MV-4-11 (cell line): ENCODE data around the gene GPATCH1.
"Not testable (repeated sequence)": the region's sequence is repeated elsewhere in the genome, so short reads cannot be mapped to it uniquely, and the experiment has no call there.

Source experiments
- DNase-seq: peaks from one replicate; lab custom pipeline; 2025; lab: John Stamatoyannopoulos, UW

GPATCH1 gene

GRCh38 chr19:33159893-33160292 lies 78.9 kb downstream of the GPATCH1 start:
- DNase-seq = no peak

DNA sequence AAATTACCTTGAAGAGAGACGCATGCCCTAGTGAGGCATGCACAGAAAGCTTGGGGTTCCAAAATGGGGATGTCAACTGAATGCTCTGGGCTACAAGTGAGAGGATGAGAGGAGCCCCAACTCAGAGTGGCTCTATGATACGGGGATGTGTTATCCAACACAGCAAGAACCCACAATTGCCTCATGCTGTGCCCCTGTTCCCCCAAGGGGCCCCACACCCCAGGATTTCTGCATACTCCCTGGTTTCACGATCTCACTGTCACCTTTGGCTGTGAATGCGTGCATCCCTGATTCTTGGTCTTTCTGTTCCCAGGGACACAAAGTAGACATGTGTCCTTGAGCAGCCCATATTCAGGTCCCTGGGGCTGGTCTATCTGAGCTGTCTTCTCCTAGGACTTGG lies 80.2 kb downstream of the GPATCH1 start:
- DNase-seq = peak; percentile 20

DNA sequence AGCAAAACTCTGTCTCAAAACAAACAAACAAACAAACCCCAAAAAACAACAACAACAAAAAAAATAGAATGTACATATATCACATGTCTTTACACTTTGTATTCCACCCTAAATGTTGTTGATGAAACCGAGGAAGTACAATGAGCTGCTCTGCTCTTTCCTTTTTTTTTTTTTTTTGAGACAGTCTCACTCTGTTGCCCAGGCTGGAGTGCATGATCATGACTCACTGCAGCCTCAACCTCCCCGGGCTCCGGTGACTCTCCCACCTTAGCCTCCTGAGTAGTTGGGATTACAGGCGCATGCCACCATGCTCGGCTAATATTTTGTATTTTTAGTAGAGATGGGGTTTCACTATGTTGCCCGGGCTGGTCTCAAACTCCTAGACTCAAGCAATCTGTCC lies 82.5 kb downstream of the GPATCH1 start:
- DNase-seq = no peak

GRCh38 chr19:33166037-33166436 lies 85.1 kb downstream of the GPATCH1 start:
- not testable (repeated sequence) for DNase-seq

DNA sequence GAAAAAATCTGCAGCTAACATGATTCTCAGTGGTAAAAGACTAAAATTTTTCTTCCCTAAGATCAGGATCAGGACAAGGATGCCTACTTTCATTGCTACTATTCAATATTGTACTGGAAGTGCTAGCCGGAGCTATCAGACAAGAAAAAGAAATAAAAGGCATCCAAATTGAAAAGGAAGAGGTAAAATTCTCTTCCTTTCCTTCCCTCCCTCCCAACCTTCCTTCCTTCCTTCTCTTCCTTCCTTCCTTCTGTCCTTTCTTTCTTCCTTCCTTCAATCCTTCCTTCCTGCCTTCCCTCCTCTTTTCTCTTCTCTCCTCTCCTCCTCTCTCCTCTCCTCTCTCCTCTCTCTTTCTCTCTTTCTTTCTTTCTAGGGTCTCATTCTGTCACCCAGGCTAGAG lies 86.5 kb downstream of the GPATCH1 start:
- no peak for DNase-seq

DNA sequence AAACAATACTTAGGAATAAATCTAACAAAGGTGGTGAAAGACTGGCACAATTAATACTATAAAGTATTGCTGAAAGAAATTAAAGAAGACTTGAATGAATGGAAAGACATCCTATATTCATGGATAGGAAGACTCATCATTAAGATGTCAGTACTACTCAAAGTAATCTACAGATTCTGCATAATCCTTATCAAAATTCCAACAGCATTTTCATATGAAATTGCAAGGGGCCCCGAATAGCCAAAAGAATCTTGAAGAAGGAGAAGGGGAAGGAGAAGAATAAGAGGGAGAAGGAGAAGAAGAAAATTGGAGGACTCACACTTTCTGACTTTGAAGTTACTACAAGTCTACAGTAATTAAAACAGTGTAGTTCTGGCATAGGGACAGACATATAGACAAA lies 87.5 kb downstream of the GPATCH1 start:
- DNase-seq = no peak

DNA sequence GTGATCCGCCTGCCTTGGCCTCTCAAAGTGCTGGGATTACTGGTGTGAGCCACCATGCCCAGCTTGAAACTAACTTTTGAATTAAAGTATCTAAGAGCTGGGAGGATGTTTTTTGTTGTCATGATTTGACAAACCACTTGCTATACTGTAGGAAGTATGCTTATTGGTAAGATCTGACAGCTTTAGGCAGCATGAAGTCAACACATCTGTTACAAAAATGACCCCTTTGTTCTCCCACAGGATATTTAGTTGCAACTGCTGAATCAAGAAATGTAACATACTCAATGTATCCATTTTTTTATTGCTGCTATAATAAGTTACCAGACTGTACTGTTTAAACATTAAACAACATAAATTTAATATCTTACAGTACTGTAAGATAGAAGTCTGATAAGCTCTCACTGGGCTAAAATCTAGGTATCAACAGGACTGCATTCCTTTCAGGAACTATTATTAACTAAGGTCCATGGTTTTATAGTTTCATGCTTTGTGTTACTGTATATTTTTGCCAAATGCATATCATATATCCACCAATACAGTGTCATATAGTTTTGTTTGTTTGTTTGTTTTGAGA lies 90.3 kb downstream of the GPATCH1 start:
- no peak for DNase-seq

DNA sequence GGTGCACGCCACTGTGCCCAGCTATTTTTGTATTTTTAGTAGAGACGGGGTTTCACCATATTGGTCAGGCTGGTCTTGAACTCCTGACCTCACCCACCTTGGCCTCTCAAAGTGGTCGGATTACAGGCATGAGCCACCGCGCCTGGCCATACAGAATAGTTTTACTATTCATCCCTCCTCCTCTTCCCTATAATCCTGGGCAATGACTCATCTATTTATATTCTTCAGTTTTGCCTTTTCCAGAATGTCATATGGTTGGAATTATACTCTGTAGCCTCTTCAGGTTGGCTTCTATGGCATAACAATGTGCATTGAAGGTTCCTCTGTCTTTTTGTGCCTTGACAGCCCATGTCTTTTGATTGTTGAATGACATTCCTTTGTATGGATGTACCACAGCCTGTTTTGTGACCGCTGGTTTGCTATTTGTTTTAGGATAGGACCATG lies 91.0 kb downstream of the GPATCH1 start:
- DNase-seq = no peak

DNA sequence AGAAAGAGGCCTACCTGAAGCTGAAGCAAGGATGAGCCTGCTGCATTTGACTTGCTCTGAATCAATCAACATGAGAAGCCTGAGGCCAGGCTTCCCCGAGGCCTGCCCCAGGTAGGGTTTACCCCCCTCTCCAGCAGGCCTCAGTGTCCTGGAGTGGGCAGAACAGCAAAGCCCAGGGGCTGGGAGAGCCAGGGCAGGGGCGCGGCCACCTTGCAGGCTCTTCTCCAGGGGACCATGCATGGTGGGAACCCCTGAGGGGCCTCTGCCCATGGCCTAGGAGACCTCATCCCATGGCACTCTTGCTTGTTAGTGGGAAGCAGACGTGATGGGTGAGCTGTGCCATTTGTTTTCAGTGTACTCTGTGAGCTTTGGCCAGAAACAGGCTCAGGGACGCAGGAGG lies 93.2 kb downstream of the GPATCH1 start:
- no peak for DNase-seq

DNA sequence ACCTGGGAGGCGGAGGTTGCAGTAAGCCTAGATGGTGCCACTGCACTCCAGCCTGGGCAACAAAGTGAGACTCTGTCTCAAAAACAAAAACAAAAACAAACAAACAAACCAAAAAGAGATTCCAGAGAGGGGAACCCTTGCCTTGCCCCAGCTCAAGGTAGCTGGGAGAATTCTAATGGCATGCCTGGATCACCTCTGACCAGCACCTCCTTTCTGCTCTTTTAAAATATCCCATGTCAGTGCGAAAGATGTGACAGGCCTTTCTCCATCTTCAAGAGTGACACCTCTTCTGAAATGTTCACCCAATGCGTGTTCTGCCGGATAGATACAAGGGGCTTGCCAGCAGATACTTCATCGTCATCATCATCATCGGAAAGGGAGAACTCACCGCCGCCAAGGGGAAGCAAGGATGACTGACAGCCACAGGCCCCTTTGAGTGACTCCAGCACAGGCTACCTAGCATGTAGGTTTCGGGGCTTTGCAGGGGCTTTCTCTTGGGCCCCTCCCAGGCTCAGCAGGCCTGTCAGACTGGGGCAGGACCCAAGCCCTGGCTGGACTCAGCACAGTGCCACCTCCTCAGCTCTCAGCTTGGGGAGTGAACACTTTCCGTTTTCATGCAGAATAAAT lies 94.3 kb downstream of the GPATCH1 start:
- DNase-seq = no peak

DNA sequence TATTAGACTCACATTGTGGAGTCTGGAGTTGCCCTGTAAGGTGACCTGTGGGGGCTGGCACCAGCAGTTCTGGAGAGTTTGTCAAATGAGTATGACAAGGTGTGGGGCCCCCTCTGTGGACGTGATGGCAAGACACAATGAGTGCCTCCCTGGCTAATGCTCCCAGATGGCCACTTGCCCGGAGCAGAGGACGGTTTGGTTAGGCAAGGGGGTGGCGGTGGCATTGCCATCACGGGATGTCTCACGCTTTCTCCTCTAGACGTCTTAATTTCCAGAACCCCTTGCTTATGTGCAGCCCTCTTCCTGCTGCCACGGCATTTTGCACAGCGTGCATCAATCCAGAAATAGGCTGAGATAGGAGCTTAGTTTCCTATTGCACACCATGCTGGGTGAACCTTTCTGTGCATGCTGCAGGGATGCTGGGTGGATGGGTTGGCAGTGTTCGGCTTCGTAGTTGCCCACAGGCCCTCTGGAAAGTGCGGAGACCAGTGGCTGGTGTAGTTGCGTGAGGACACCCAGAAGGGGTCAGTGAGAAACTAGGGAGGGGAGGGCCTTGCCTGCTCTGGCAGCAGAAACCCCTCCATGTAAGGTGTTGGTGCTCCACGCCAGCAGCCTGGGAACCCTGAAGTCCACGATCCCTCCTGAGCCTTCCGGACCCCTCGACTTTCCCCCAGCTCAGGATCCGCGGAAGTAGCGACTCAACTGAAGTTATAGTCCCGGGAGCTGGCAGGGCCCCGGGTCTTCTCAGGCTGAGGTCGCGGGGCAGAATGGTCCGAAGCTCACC lies 95.1 kb downstream of the GPATCH1 start:
- DNase-seq = peak; percentile 40

GRCh38 chr19:33176670-33177416 lies 95.9 kb downstream of the GPATCH1 start:
- DNase-seq = peak; percentile 100

DNA sequence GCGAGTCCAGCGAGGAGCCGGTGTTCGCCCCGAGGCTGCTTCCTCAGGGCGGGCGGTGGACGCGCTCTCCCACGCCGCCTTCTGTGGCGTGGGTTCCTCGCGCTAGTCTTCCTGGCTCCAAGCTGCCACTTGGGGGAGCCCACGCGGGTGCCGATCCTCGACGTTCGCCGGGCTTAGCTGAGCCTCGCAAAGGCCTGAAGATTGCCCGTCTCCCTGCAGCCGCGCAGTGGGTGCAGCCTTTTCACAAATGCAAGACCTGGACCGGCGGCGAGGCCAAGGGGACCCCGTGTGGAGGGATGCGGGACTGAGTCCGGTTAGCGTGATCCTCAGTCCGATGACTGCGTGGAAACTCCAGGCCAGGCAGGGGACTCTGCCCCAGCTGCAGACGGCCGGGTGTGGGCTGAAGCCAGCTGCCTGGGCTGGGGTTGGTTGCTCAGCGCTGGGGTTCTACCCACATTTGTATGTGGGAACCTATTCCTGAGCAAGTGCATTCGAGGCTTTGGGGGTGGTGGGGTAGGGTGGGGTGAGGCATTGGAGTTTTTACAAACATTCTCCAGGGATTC lies 96.5 kb downstream of the GPATCH1 start:
- DNase-seq = no peak
